ENCODE measurements around the gene CPED1.
"Not testable (repeated sequence)": the region's sequence is repeated elsewhere in the genome, so short reads cannot be mapped to it uniquely, and the experiment has no call there.

The CPED1 gene

GRCh38 chr7:121097577-121097976, 109.1 kb downstream of the CPED1 start:
- DNase-seq (ENCODE audit: low read depth): no peak

- DNase-seq (ENCODE audit: low read depth): no peak
Measured at GRCh38 chr7:121099572-121099971, 111.1 kb downstream of the CPED1 start.

- DNase-seq (ENCODE audit: low read depth): no peak
Measured at GRCh38 chr7:121101083-121101482, 112.6 kb downstream of the CPED1 start.

GRCh38 chr7:121101621-121102020, 113.1 kb downstream of the CPED1 start:
- no peak for DNase-seq (ENCODE audit: low read depth)

GRCh38 chr7:121102619-121103018, 114.1 kb downstream of the CPED1 start:
- DNase-seq (ENCODE audit: low read depth): no peak

GRCh38 chr7:121103086-121103485, 114.6 kb downstream of the CPED1 start:
- DNase-seq (ENCODE audit: low read depth): no peak

- no peak for DNase-seq (ENCODE audit: low read depth)
Measured at GRCh38 chr7:121103579-121103978, 115.1 kb downstream of the CPED1 start.

GRCh38 chr7:121105262-121105661, 116.8 kb downstream of the CPED1 start:
- DNase-seq (ENCODE audit: low read depth): no peak

- DNase-seq (ENCODE audit: low read depth): peak; percentile 49
Measured at GRCh38 chr7:121107923-121108498, 119.5 kb downstream of the CPED1 start.

- DNase-seq (ENCODE audit: low read depth): no peak
Measured at GRCh38 chr7:121109145-121109544, 120.6 kb downstream of the CPED1 start.

GRCh38 chr7:121113288-121113687, 124.8 kb downstream of the CPED1 start:
- no peak for DNase-seq (ENCODE audit: low read depth)

GRCh38 chr7:121116396-121116795, 127.9 kb downstream of the CPED1 start:
- no peak for DNase-seq (ENCODE audit: low read depth)

GRCh38 chr7:121119047-121119446, 130.5 kb downstream of the CPED1 start:
- no peak for DNase-seq (ENCODE audit: low read depth)

GRCh38 chr7:121123032-121123431, 134.5 kb downstream of the CPED1 start:
- no peak for DNase-seq (ENCODE audit: low read depth)

GRCh38 chr7:121125454-121125853, 136.9 kb downstream of the CPED1 start:
- not testable (repeated sequence) for DNase-seq (ENCODE audit: low read depth)

- DNase-seq (ENCODE audit: low read depth): no peak
Measured at GRCh38 chr7:121126201-121126600, 137.7 kb downstream of the CPED1 start.

GRCh38 chr7:121126801-121127534, 138.5 kb downstream of the CPED1 start:
- peak; percentile 8 for DNase-seq (ENCODE audit: low read depth)

- DNase-seq (ENCODE audit: low read depth): no peak
Measured at GRCh38 chr7:121132940-121133339, 144.4 kb downstream of the CPED1 start.

GRCh38 chr7:121133444-121133843, 144.9 kb downstream of the CPED1 start:
- DNase-seq (ENCODE audit: low read depth): no peak

- no peak for DNase-seq (ENCODE audit: low read depth)
Measured at GRCh38 chr7:121137580-121137979, 149.1 kb downstream of the CPED1 start.

- DNase-seq (ENCODE audit: low read depth): no peak
Measured at GRCh38 chr7:121138262-121138933, 149.9 kb downstream of the CPED1 start.

GRCh38 chr7:121139427-121139826, 150.9 kb downstream of the CPED1 start:
- DNase-seq (ENCODE audit: low read depth): no peak

GRCh38 chr7:121140790-121141189, 152.3 kb downstream of the CPED1 start:
- DNase-seq (ENCODE audit: low read depth): no peak
